Measurements from ENCODE around the gene PSME1.

GRCh38 chr14:24160499-24160849 lies 24.5 kb downstream of the PSME1 start:
- TF ChIP-seq TAF1 (IDR thresholded peaks at IDR 0.05; ENCODE audit: borderline replicate concordance, low read depth, low read length) (no peak), POLR2A (IDR thresholded peaks at IDR 0.05; ENCODE audit: low read depth, low read length) (no peak), POLR2AphosphoS5 (IDR thresholded peaks at IDR 0.05; ENCODE audit: low read depth, low read length) (no peak)
